ENCODE measurements around the gene CDX2. TPM values are rescaled to one million over a fixed set of nuclear protein-coding genes. Genes with fewer than 3 reads are reported as not detected.

CDX2 gene
- total RNA-seq, 2 donors from 2014 or later, result 0.09 to 0.34 TPM

GRCh38 chr13:27969866-27970229 is 733 bp upstream of the CDX2 start:
- TF ChIP-seq POLR2AphosphoS5 (IDR thresholded peaks at IDR 0.05) (no peak), CTCF (IDR thresholded peaks at IDR 0.05) (no peak), POLR2A (IDR thresholded peaks at IDR 0.05) (no peak)
- Histone ChIP-seq H3K36me3 (no peaks in the 10 kb centered on the region), H3K9me3 (no peaks in the 10 kb centered on the region), H3K4me1 (replicated peaks) (peaks cover 9% of the 10 kb centered on the region), H3K4me3 (no peak overlapping the region), H3K27me3 (replicated peaks; ENCODE audit: insufficient read depth) (peaks cover 59% of the 10 kb centered on the region), H3K27ac (no peak overlapping the region)
- WGBS, result 35% methylated on average over 7 of the region's 7 CpGs
- no peak for DNase-seq (ENCODE audit: low spot score)
- intact Hi-C loops (cut with DNase I), result loop anchor here (10.0 kb wide), 1 partner anchor 435 kb away; no protein-coding TSS in a partner anchor

- no peak for DNase-seq (ENCODE audit: low spot score)
- Histone ChIP-seq H3K27ac (no peak overlapping the region), H3K36me3 (no peaks in the 10 kb centered on the region), H3K4me3 (peak overlapping the region in 1 of 2 donors; percentile 14), H3K27me3 (replicated peaks; ENCODE audit: insufficient read depth) (peaks cover 50% of the 10 kb centered on the region), H3K4me1 (replicated peaks) (peaks cover 9% of the 10 kb centered on the region), H3K9me3 (no peaks in the 10 kb centered on the region)
- WGBS, result 1% methylated on average over 51 of the region's 86 CpGs
- intact Hi-C loops (cut with DNase I), result no loop called here
- TF ChIP-seq POLR2A (IDR thresholded peaks at IDR 0.05) (no peak), CTCF (IDR thresholded peaks at IDR 0.05) (no peak), POLR2AphosphoS5 (IDR thresholded peaks at IDR 0.05) (no peak)
These were observed 616 bp downstream of the CDX2 start for GRCh38 chr13:27968316-27969081.

GRCh38 chr13:27967736-27968315 is 1.3 kb downstream of the CDX2 start:
- peaks cover 44% of the 10 kb centered on the region for H3K27me3 ChIP-seq (replicated peaks; ENCODE audit: insufficient read depth)
- peak overlapping the region in 1 of 2 donors; percentile 14 for H3K4me3 ChIP-seq
- H3K9me3 ChIP-seq, result no peaks in the 10 kb centered on the region
- H3K27ac ChIP-seq, result no peak overlapping the region
- DNase-seq (ENCODE audit: low spot score), result no peak
- intact Hi-C loops (cut with DNase I), result no loop called here
- H3K36me3 ChIP-seq, result no peaks in the 10 kb centered on the region
- TF ChIP-seq POLR2AphosphoS5 (IDR thresholded peaks at IDR 0.05) (no peak), POLR2A (IDR thresholded peaks at IDR 0.05) (no peak), CTCF (IDR thresholded peaks at IDR 0.05) (no peak)
- 3% methylated on average over 33 of the region's 33 CpGs for WGBS
- peaks cover 9% of the 10 kb centered on the region for H3K4me1 ChIP-seq (replicated peaks)

- intact Hi-C loops (cut with DNase I), result no loop called here
- TF ChIP-seq POLR2AphosphoS5 (IDR thresholded peaks at IDR 0.05) (no peak), POLR2A (IDR thresholded peaks at IDR 0.05) (no peak), CTCF (IDR thresholded peaks at IDR 0.05) (no peak)
- Histone ChIP-seq H3K4me1 (replicated peaks) (peaks cover 9% of the 10 kb centered on the region), H3K36me3 (no peaks in the 10 kb centered on the region), H3K27me3 (replicated peaks; ENCODE audit: insufficient read depth) (peaks cover 40% of the 10 kb centered on the region), H3K27ac (no peak overlapping the region), H3K4me3 (peak overlapping the region in 1 of 2 donors; percentile 4), H3K9me3 (no peaks in the 10 kb centered on the region)
- no peak for DNase-seq (ENCODE audit: low spot score)
- WGBS, result 12% methylated on average over 18 of the region's 18 CpGs
These were observed 1.8 kb downstream of the CDX2 start for GRCh38 chr13:27967203-27967735.
